GM12878 (cell line): Measurements from ENCODE around the gene RPL29. TPM values are rescaled to one million over a fixed set of nuclear protein-coding genes. Genes with fewer than 3 reads are reported as not detected.

Experiments
- ATAC-seq: fragments of 200-7000 bp; cut with Tn5 transposase; 3 replicates; pipeline ENCODE4 v1.9.1; 2020; ENCODE audit warnings: mild to moderate bottlenecking, moderate library complexity
- BruUV-seq: library from RNA; stranded (reverse); fragments of 400-500 nt; replicated peaks from 2 replicates; lab custom pipeline; 2021; lab: Mats Ljungman, UMichigan
- CTCF ChIA-PET: fragments of 300-600 bp; sonication (Branson Sonifier 250); formaldehyde crosslinking; extraction: SDS; loops from one replicate; lab custom pipeline; 2021; ENCODE audit warnings: inconsistent platforms; lab: Yijun Ruan, JAX
- POLR2A ChIA-PET: fragments of 350-600 bp; formaldehyde crosslinking; extraction: SDS; loops from one replicate; lab custom pipeline; 2021; ENCODE audit warnings: inconsistent platforms; lab: Charles Lee
- RAD21 ChIA-PET: fragments of 300-600 bp; sonication (Branson Sonifier 250); formaldehyde crosslinking; loops from one replicate; lab custom pipeline; 2023; ENCODE audit warnings: antibody characterized with exemption; ENCODE audit not compliant: unreplicated experiment; lab: Charles Lee
- SMC1A ChIA-PET: fragments of 300-600 bp; sonication (Branson Sonifier 250); formaldehyde crosslinking; loops from one replicate; lab custom pipeline; 2023; ENCODE audit not compliant: unreplicated experiment, uncharacterized antibody; lab: Charles Lee
- DNase-seq: peaks from one replicate; pipeline ENCODE4 v3.0.0-alpha.2; 2011; ENCODE audit warnings: low read depth, low spot score
- FAIRE-seq: peaks from 3 replicates; lab custom pipeline; 2011; peaks lifted over from hg19 to GRCh38; lab: Jason Lieb, UNC
- H2AFZ ChIP-seq: 2 replicates; pipeline ENCODE4 v1.6.0; 2011; ENCODE audit warnings: low read depth, low read length, control low read depth; ENCODE audit not compliant: control insufficient read depth
- H3K27ac ChIP-seq: 2 replicates; pipeline ENCODE4 v1.5.1; 2011; ENCODE audit warnings: control low read depth; ENCODE audit not compliant: control insufficient read depth, insufficient read depth
- H3K27me3 ChIP-seq, 2 experiments: replicated peaks in 1 of 2; 2 replicates each; pipeline versions ENCODE4 v1.6.0 to v1.6.1; 2011; ENCODE audit warnings: low read length in 1 of 2; ENCODE audit not compliant: control insufficient read depth in 2 of 2, insufficient read depth in 2 of 2
- H3K36me3 ChIP-seq, 2 experiments: 2 replicates each; pipeline ENCODE4 v1.5.1; 2011; ENCODE audit warnings: low read length in 1 of 2; ENCODE audit not compliant: control insufficient read depth in 2 of 2, insufficient read depth in 2 of 2
- H3K4me1 ChIP-seq: 2 replicates; pipeline ENCODE4 v1.6.1; 2011; ENCODE audit warnings: mild to moderate bottlenecking, low read length, moderate library complexity, mixed read lengths; ENCODE audit not compliant: control insufficient read depth, insufficient read depth
- H3K4me2 ChIP-seq: 2 replicates; pipeline ENCODE4 v1.6.0; 2011; ENCODE audit warnings: control low read depth; ENCODE audit not compliant: control insufficient read depth, insufficient read depth
- H3K4me3 ChIP-seq: fragments of 200-600 bp; sonication (generic); 2 replicates; pipeline ENCODE4 v1.5.1; 2016
- H3K79me2 ChIP-seq: 2 replicates; pipeline ENCODE4 v1.6.0; 2011; ENCODE audit warnings: low read length; ENCODE audit not compliant: control insufficient read depth, insufficient read depth
- H3K9ac ChIP-seq: 2 replicates; pipeline ENCODE4 v1.8.0; 2011; ENCODE audit warnings: low read length, control low read depth, mixed read lengths; ENCODE audit not compliant: control insufficient read depth, insufficient read depth
- H3K9me3 ChIP-seq: replicated peaks from 3 replicates; pipeline ENCODE4 v1.5.1; 2011; ENCODE audit warnings: mild to moderate bottlenecking, low read length; ENCODE audit not compliant: control insufficient read depth, insufficient read depth
- H4K20me1 ChIP-seq: 2 replicates; pipeline ENCODE4 v1.6.0; 2011; ENCODE audit not compliant: control insufficient read depth, insufficient read depth
- GATAD2B ChIP-seq: fragments of 450-650 bp; conservative IDR thresholded peaks from 2 replicates; pipeline ENCODE4 v1.6.1; 2017; ENCODE audit warnings: low read depth, mild to moderate bottlenecking, moderate library complexity
- IRF3 ChIP-seq: fragments of 450-650 bp; IDR thresholded peaks from 2 replicates; pipeline ENCODE4 v1.6.1; 2014; ENCODE audit warnings: mild to moderate bottlenecking
- NFXL1 ChIP-seq: fragments of 450-650 bp; IDR thresholded peaks from 2 replicates; pipeline ENCODE4 v1.6.1; 2017; ENCODE audit warnings: antibody characterized with exemption, mild to moderate bottlenecking, borderline replicate concordance
- SREBF1 ChIP-seq: IDR thresholded peaks from 2 replicates; pipeline ENCODE4 v1.6.1; 2012; ENCODE audit warnings: mild to moderate bottlenecking, low read length
- USF2 ChIP-seq: IDR thresholded peaks from 2 replicates; pipeline ENCODE4 v1.6.1; 2011; ENCODE audit warnings: low read depth, low read length, improper control_type of control experiment, borderline replicate concordance
- WGBS: methylation state at CpG from one replicate; pipeline ENCODE4 v1.1.6; 2016; ENCODE audit warnings: low lambda C conversion rate; ENCODE audit not compliant: insufficient replicate concordance, insufficient coverage; ENCODE audit errors: missing lambda C conversion rate; 5-methylcytosine and 5-hydroxymethylcytosine counted together
- in situ Hi-C: fragments of 300-500 bp; cut with MboI; formaldehyde crosslinking; loops from 9 replicates; pipeline ENCODE4 v1.14.3; 2018; ENCODE audit warnings: mixed read lengths
- intact Hi-C: fragments of 100-400 bp; cut with micrococcal nuclease; formaldehyde crosslinking; loops from one replicate; pipeline ENCODE4 v1.14.2; 2022; ENCODE audit not compliant: unreplicated experiment
- polyA plus RNA-seq, 11 experiments: library from polyadenylated mRNA; depleted of rRNA in 4 of 11; unstranded in 6 of 11; stranded (reverse) in 5 of 11; fragments of >200 nt; fragmentation: Nextera tagmentation in 4 of 11; fragmentation: Illumina TruSeq in 1 of 11; extraction: Ambion mirVana in 4 of 11; extraction: Trizol in 1 of 11; gene quantifications; 1 replicate in 1 of 11; 2 replicates in 10 of 11; pipeline versions ENCODE4 v1.2.1 to v1.2.3, GENCODE V29; 2011 to 2016; ENCODE audit warnings: inconsistent platforms in 2 of 11, missing spikeins in 2 of 11, low read depth in 1 of 11
- total RNA-seq, 4 experiments: library from RNA; depleted of rRNA in 3 of 4; stranded (reverse); fragments of >200 nt in 3 of 4; fragmentation: Illumina TruSeq in 1 of 4; extraction: Trizol in 1 of 4; gene quantifications; 2 replicates each; pipeline versions ENCODE4 v1.2.1 to v1.2.3, GENCODE V29; 2013 to 2021

The RPL29 gene
- total and polyA plus RNA-seq, 10 of the 15 experiments (the other 5 are each of a cell fraction or from before 2014, with no cell fraction given), result 1,053 to 2,477 (median 1,657) TPM

- H3K36me3 ChIP-seq, result no peaks in the 10 kb centered on the region
- FAIRE-seq, result no peak
- CTCF ChIA-PET, result no interaction called here
- intact Hi-C loops, result no loop called here
- no peak overlapping the region for H3K27ac ChIP-seq
- RAD21 ChIA-PET, result interaction anchor here (1.4 kb wide), 1 partner anchor 36 kb away, joined by 3 read pairs; the partner anchor contains the start of genes PARP3 and RRP9
- no peak for TF ChIP-seq GATAD2B
- TF ChIP-seq NFXL1, result no peak
- TF ChIP-seq IRF3, result no peak
- TF ChIP-seq SREBF1, result no peak
- no peak for TF ChIP-seq USF2
- no peak overlapping the region for H3K4me3 ChIP-seq
- H3K4me2 ChIP-seq, result no peak overlapping the region
- BruUV-seq, result no TSS peak
- H2AFZ ChIP-seq, result no peak overlapping the region
- DNase-seq, result no peak
- H3K27me3 ChIP-seq, result no peaks in the 10 kb centered on the region
- no peak overlapping the region for H3K9ac ChIP-seq
- no peaks in the 10 kb centered on the region for H4K20me1 ChIP-seq
- peaks cover 20% of the 10 kb centered on the region for H3K4me1 ChIP-seq
- 84% methylated on average over 4 of the region's 4 CpGs for WGBS
- SMC1A ChIA-PET, result no interaction called here
- H3K79me2 ChIP-seq, result peaks cover 8% of the 10 kb centered on the region
- in situ Hi-C loops, result no loop called here
- POLR2A ChIA-PET, result no interaction called here
- H3K9me3 ChIP-seq, result no peaks in the 10 kb centered on the region
- no peak for ATAC-seq
These were observed 17.6 kb downstream of the RPL29 start for GRCh38 chr3:51978143-51978502.
